Measurements from ENCODE around the gene PIWIL1. TPM values are rescaled to one million over a fixed set of nuclear protein-coding genes. Genes with fewer than 3 reads are reported as not detected.

The PIWIL1 gene
- not detected in 2 replicates for total RNA-seq

DNA sequence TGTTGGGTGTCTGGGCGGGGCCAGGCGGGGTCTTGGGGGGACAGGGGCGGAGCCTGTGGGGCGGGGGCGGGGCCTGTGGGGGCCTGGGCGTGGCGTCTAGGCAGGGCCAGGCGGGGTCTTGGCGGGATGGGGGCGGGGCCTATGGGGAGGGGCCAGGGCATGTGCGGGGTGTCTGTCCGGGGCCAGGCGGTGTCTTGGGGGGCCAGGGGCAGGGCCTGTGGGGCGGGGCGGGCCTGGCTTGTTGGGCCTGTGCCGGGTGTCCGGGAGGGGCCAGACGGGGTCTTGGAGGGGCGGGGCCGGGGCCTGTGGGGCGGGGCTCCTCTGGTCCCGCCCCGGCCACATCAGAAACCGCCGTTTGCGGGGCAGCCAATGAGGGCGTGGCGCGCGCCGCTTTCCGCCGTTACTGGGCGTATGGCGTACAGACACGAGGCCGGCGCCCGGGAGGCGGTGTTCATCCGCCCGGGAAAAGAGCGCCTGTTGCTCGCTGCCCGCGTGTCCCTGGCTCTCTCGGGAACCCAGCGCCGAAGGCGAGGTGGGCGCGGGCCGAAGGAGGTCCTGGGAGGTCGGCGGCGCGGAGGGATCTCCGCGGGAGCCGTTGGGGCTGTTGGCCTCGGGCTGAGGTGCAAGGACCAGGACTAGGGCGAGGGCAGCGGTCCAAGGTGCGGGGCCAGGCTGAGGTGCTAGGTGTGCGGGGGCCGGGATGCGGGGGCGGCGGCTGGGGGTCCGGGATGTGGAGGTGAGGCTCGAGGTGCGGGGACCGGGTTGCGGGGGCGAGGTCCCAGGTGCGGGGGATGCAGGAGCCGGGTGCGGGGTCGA is at the start of gene PIWIL1:
Gene PIWIL1, plus strand, starts transcription at position 400 of the 816 bp plus-strand sequence. CDS start 4,705 bp downstream, outside the sequence.
- Mint-ChIP-seq H3K9me3 (no peaks in the 10 kb centered on the region), H3K4me3 (no peak within 1 kb of the TSS), H3K4me1 (no peaks in the 10 kb centered on the region), H3K36me3 (ENCODE audit: low read depth) (no peaks in the 10 kb centered on the region), H3K27ac (no peak within 1 kb of the TSS), H3K27me3 (peaks cover 8% of the 10 kb centered on the region)
- CTCF ChIA-PET, result no interaction called here
- intact Hi-C loops (cut with micrococcal nuclease), result loop anchor here (5.0 kb wide), 1 partner anchor 310 kb away; no protein-coding TSS in a partner anchor
- DNase-seq (no peak), ATAC-seq (ENCODE audit: low read depth) (no peak)
- no peak for TF ChIP-seq CTCF (IDR thresholded peaks at IDR 0.05)
- POLR2A ChIA-PET, result interaction anchor here (0.6 kb wide), 1 partner anchor 23 kb away, joined by 3 read pairs; no protein-coding TSS in a partner anchor

- Mint-ChIP-seq H3K4me1 (no peaks in the 10 kb centered on the region), H3K27ac (no peak overlapping the region), H3K27me3 (no peaks in the 10 kb centered on the region), H3K4me3 (no peak overlapping the region), H3K36me3 (ENCODE audit: low read depth) (no peaks in the 10 kb centered on the region), H3K9me3 (peaks cover 22% of the 10 kb centered on the region)
- POLR2A ChIA-PET, result no interaction called here
- intact Hi-C loops (cut with micrococcal nuclease), result loop anchor here (10.0 kb wide), 1 partner anchor 63 kb away; no protein-coding TSS in a partner anchor
- no peak for ATAC-seq (ENCODE audit: low read depth)
- no peak for DNase-seq
- CTCF ChIA-PET, result no interaction called here
- TF ChIP-seq CTCF (IDR thresholded peaks at IDR 0.05), result no peak
Observed at GRCh38 chr12:130288206-130288605, 49.5 kb upstream of the PIWIL1 start.

- Mint-ChIP-seq H3K4me1 (no peaks in the 10 kb centered on the region), H3K27me3 (no peaks in the 10 kb centered on the region), H3K9me3 (peaks cover 19% of the 10 kb centered on the region), H3K27ac (no peak overlapping the region), H3K36me3 (ENCODE audit: low read depth) (no peaks in the 10 kb centered on the region), H3K4me3 (no peak overlapping the region)
- intact Hi-C loops (cut with micrococcal nuclease), result loop anchor here (10.0 kb wide), 1 partner anchor 64 kb away; no protein-coding TSS in a partner anchor
- no peak for TF ChIP-seq CTCF (IDR thresholded peaks at IDR 0.05)
- ATAC-seq (ENCODE audit: low read depth) (no peak), DNase-seq (no peak)
- ChIA-PET POLR2A (no interaction called here), CTCF (no interaction called here)
Observed at GRCh38 chr12:130288691-130289090, 49.0 kb upstream of the PIWIL1 start.

- no peak for ATAC-seq (ENCODE audit: low read depth)
- Mint-ChIP-seq H3K36me3 (ENCODE audit: low read depth) (no peaks in the 10 kb centered on the region), H3K27me3 (no peaks in the 10 kb centered on the region), H3K4me3 (no peak overlapping the region), H3K27ac (no peak overlapping the region), H3K9me3 (peaks cover 20% of the 10 kb centered on the region), H3K4me1 (no peaks in the 10 kb centered on the region)
- ChIA-PET CTCF (no interaction called here), POLR2A (no interaction called here)
- DNase-seq, result no peak
- TF ChIP-seq CTCF (IDR thresholded peaks at IDR 0.05), result no peak
- intact Hi-C loops (cut with micrococcal nuclease), result no loop called here
Observed at GRCh38 chr12:130290114-130290513, 47.6 kb upstream of the PIWIL1 start.

- TF ChIP-seq CTCF (IDR thresholded peaks at IDR 0.05), result no peak
- ATAC-seq (ENCODE audit: low read depth), result no peak
- DNase-seq, result no peak
- ChIA-PET CTCF (no interaction called here), POLR2A (no interaction called here)
- Mint-ChIP-seq H3K9me3 (peaks cover 14% of the 10 kb centered on the region), H3K27me3 (no peaks in the 10 kb centered on the region), H3K4me3 (no peak overlapping the region), H3K4me1 (no peaks in the 10 kb centered on the region), H3K27ac (no peak overlapping the region), H3K36me3 (ENCODE audit: low read depth) (no peaks in the 10 kb centered on the region)
- intact Hi-C loops (cut with micrococcal nuclease), result no loop called here
Observed at GRCh38 chr12:130298322-130299021, 39.2 kb upstream of the PIWIL1 start.
